ENCODE data around the gene KL.

Gene KL

GRCh38 chr13:33037673-33038072 is 21.4 kb downstream of the KL start:
- no peak for DNase-seq (ENCODE audit: low read depth)

GRCh38 chr13:33040090-33040489 is 23.9 kb downstream of the KL start:
- no peak for DNase-seq (ENCODE audit: low read depth)

GRCh38 chr13:33045851-33046592 is 29.8 kb downstream of the KL start:
- no peak for DNase-seq (ENCODE audit: low read depth)

GRCh38 chr13:33050161-33050560 is 33.9 kb downstream of the KL start:
- no peak for DNase-seq (ENCODE audit: low read depth)

- no peak for DNase-seq (ENCODE audit: low read depth)
These were observed 35.4 kb downstream of the KL start for GRCh38 chr13:33051632-33052031.

GRCh38 chr13:33052506-33053280 is 36.5 kb downstream of the KL start:
- DNase-seq (ENCODE audit: low read depth), result no peak

- no peak for DNase-seq (ENCODE audit: low read depth)
These were observed 37.3 kb downstream of the KL start for GRCh38 chr13:33053397-33054066.

GRCh38 chr13:33057019-33057780 is 41.0 kb downstream of the KL start:
- no peak for DNase-seq (ENCODE audit: low read depth)

- no peak for DNase-seq (ENCODE audit: low read depth)
These were observed 42.6 kb downstream of the KL start for GRCh38 chr13:33058776-33059327.

- no peak for DNase-seq (ENCODE audit: low read depth)
These were observed 44.6 kb downstream of the KL start for GRCh38 chr13:33060815-33061214.

GRCh38 chr13:33066329-33066728 is 50.1 kb downstream of the KL start:
- DNase-seq (ENCODE audit: low read depth), result no peak

- no peak for DNase-seq (ENCODE audit: low read depth)
These were observed 53.1 kb downstream of the KL start for GRCh38 chr13:33069365-33069764.

- DNase-seq (ENCODE audit: low read depth), result no peak
These were observed 54.5 kb downstream of the KL start for GRCh38 chr13:33070713-33071112.

- DNase-seq (ENCODE audit: low read depth), result no peak
These were observed 56.1 kb downstream of the KL start for GRCh38 chr13:33072282-33072681.

- DNase-seq (ENCODE audit: low read depth), result no peak
These were observed 56.5 kb downstream of the KL start for GRCh38 chr13:33072759-33073158.

- no peak for DNase-seq (ENCODE audit: low read depth)
These were observed 57.1 kb downstream of the KL start for GRCh38 chr13:33073338-33073737.

GRCh38 chr13:33076001-33076992 is 60.1 kb downstream of the KL start:
- no peak for DNase-seq (ENCODE audit: low read depth)

- no peak for DNase-seq (ENCODE audit: low read depth)
These were observed 62.0 kb downstream of the KL start for GRCh38 chr13:33078263-33078662.

GRCh38 chr13:33079960-33080359 is 63.7 kb downstream of the KL start:
- DNase-seq (ENCODE audit: low read depth), result no peak

- no peak for DNase-seq (ENCODE audit: low read depth)
These were observed 64.9 kb downstream of the KL start for GRCh38 chr13:33080972-33081590.

Measured in activated T-helper 9 cell treated with anti-CD3 and anti-CD28 coated beads, Interleukin-2, amount 50 U/mL, for 16 hours (primary cell).